ENCODE data around the gene HIRA.

HIRA gene

DNA sequence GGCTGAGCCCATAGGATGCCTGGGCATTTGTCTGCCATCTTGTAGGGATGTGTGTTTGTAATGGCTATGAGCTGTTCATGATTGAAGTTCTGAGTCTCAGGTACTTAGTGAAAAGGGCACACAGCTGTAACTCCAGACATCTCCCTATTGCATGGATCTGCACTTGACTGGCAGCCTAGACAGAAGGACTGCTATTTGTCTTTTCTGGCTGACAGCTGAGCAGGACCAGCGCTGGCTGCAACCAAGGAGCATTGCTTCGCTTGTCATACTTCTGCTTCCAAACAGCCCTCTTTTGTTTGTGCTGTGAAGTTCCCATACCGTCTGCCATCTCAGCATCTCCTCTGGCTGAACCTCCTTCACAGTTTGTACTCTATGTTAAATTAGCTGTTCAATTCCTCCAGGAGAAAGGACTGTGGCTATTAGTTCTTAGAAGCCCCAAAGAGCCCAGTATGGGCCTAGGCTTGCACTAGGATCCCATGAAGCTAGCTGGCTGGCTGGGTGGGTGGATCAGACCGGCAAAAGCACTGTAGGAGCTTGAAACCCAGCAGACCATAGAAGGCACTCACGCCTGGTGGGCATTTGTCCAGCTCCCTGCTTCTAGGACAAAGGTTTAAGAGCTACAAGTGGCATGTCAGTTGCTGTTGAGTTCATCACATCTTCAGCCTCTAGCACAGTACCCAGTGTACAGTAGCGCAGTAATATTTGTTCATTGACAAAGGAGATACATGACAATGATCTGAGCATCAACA is 20.4 kb downstream of the HIRA start:
- no peak for DNase-seq (ENCODE audit: low read depth in 3 of 3, low spot score in 1 of 3)

DNA sequence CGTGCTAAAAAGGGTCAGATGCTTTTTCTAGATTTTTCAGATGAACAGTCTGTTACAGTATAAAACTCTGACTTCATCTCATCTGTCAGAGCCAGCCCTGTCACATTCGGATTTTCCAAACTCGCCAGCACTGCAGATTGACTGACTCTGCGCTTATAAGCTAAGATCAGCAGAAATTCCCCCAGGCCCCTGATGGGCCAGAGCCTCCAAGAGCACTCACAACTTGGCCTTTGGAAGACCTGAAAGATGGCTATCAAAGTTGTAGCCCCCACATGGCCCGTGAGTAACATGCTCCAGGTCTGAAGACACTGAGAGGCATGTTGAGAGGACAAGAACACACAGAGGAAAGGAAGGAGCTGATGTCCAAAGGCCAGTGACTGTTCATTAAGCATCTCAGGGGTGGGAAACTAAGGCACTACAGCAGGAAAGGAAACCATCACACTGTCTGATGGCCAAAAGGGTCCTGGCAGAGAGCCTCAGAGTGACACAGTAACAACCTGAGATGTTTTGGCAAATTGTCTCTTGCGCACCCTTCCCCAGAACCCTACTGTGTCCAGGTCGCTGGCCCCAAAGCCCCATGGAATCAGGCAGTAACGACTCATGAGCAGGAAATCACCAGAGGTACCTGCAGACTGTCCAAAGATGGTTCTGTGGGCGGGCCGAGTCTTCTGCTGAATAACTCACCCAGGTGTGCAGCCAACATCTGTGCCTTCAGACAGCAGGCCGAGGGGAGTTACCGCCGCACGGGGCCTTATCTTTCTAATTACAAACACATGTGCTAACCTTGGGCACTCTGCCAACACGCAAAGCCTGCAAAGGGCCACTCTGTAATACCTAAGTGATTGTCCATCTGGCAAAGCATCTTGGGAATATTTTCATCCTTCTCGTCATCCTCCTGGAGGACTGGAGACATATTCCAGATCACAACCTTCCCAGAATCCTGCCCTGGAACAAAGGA is 23.6 kb downstream of the HIRA start:
- no peak for DNase-seq (ENCODE audit: low read depth in 3 of 3, low spot score in 1 of 3)

DNA sequence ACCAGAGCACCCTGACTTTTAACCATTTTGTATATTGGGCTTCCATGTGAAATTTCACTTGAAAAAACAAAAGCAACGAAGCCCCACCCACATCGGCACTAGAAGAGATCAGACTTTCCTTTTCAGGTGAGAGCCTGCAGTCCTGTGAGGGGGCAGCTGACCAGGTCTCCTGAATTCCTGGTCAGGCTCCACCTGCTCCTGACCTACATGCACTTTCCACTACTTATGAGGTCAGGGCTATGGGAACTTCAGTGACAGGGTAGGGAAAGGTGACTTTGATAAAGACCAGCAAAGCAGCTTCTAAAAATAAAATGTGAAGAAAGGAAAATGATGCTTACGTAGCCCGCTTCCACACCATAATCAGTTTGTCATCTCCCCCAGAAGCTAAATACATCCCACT is 24.7 kb downstream of the HIRA start:
- no peak for DNase-seq (ENCODE audit: low read depth in 3 of 3, low spot score in 1 of 3)

DNA sequence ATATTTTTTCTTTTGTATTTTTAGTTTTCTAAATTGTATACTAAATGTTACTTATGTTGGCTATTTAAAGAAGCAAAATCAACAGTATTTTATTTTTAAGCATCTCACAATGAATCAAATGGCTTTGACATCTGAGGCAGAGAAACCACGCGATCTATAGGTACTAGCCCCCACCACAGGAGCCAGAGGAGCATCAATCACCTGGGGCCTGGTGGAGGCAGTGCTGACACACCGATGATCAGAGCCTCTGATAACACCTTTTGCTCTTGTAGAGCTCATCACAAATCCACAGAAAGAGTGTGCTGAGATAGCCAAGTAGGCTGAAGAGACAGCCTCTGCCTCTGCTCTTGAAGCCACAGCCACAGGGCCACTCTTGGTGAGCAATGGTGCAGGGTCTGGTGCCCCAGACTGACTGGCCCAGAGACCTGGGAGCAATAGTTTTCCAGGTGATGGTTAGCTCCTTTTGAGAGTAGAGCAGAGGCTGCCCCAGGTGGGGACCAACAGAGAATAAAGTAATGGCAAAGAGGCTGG is 25.2 kb downstream of the HIRA start:
- no peak for DNase-seq (ENCODE audit: low read depth in 3 of 3, low spot score in 1 of 3)

DNA sequence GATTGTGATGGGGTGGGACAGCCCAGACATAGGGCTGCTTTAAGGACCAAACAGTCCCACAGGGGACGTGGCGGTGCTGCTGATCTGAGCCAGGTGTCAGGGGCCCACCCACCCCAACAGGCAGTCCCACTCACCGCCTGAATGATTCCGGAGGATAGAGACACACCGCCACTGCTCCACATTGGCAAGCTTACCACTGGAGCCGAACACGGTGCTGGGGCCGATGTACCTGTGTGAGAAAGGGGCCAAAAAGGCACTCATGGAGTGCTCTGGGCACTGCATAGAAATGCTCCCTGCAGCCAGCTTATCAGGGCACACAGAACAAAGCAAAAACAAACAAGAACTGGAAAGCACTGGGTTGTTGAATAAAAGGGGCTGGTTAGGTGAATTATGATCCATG is 25.9 kb downstream of the HIRA start:
- no peak for DNase-seq (ENCODE audit: low read depth in 3 of 3, low spot score in 1 of 3)

DNA sequence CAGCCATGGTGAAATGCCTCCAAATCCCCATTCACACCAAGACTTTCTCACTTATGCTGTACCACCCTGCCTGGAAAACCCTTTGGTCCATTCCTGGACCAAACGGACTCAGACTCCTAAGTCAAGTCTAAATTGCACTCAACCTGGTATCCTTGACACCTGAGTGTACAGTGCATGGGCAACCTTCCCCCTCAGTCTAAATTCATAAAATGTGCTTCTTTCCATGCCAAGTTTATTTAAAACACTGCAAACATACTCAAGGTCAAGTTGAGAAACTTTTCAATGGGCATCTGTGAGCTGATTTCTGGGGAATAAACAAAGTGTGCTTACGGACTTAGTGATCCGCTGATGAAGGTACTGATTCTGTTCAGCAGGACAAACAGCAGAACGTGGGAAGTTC is 26.4 kb downstream of the HIRA start:
- no peak for DNase-seq (ENCODE audit: low read depth in 3 of 3, low spot score in 1 of 3)

DNA sequence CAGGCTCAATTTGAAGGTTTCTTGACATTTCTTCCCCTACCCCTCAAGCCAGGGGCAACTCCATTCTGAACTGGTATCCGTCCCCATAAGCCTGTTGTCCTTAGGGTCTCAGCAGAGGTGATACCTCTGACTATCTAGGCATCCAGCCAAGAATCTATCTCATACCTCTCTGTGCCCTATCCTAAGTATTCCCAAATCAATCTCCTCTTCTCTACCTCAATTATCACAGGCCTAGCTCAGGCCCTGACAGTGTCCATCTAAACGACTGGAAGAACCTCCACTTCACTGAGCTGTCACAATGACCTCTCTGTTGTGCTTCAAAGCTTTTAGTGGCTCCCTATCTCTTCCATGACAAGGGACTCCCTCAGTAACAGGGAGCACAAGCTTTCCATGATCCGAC is 26.9 kb downstream of the HIRA start:
- no peak for DNase-seq (ENCODE audit: low read depth in 3 of 3, low spot score in 1 of 3)

DNA sequence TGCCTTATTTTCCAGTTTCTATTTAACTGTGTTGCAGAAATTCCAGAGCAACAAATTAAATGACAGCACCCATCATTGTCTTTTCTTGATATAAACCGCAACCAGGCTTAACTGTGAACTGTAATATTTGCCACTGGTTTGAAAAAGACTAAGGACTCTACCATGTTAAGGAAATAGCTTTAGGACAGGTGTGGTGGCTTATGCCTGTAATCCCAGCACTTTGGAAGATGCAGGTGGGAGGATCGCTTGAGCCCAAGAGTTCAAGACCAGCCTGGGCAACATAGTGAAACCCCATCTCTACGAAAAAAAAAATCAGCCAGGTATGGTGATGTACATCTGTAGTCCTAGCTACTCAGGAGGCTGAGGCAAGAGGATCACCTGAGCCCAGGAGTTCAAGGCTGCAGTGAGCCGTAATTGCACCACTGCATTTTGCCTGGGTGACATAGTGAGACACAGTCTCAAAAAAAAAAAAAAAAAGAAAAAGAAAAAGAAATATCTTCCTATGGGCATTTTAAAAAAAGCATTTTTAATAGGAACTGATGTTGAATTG is 28.8 kb downstream of the HIRA start:
- DNase-seq (ENCODE audit: low read depth in 3 of 3, low spot score in 1 of 3): no peak

DNA sequence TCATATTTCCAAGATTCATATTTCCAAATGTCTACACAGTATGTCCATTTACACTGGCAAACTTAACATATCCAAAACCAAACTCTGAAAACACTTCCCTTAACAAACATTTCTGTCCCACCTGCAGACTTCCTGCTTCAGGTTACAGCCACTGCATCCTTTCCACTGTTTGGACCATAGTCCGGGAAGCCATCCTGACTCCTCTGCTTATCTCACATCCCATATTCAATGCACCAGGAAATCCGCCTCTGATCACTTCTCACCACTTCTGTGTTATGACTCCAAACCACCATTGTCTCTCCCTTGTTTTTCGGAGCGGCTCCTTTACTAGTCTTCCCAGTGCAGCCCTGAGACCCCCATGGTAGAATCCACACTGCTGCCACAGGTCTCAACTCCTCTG is 30.1 kb downstream of the HIRA start:
- no peak for DNase-seq (ENCODE audit: low read depth in 3 of 3, low spot score in 1 of 3)

DNA sequence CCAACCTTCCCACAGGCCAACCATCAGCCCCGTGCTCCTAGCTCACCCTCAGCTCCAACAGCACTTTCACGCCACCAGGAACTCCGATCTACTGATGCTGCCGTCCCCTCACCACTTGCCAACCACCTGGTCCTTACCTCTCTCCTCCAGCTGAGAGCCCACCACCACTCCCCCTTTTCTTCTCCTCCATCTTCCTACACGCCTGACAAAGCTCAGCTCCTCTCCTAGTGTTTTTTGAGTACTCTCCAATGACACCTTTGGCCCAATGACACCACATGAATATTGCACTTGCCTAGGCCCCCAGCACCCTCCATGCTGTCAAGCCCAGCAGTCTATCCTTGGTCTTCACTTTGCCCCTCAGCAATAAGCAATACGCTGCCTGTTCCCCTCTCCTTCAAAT is 30.7 kb downstream of the HIRA start:
- DNase-seq (ENCODE audit: low read depth in 3 of 3, low spot score in 1 of 3): no peak

DNA sequence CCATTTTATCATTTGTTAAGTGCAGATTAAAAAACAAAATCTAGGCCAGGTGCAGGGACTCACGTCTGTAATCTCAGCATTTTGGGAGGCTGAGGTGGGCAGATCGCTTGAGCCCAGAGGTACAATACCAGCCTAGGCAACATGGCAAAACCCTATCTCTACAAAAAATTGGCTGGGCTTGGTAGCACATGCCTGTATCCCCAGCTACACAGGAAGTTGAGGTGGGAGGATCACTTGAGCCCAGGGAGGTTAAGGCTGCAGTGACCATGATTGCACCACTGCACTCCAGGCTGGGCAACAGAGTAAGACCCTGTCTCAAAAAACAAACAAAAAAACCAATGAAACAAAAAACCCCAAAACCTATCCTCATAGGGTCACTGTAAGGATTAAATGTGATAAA is 32.9 kb downstream of the HIRA start:
- no peak for DNase-seq (ENCODE audit: low read depth in 3 of 3, low spot score in 1 of 3)

DNA sequence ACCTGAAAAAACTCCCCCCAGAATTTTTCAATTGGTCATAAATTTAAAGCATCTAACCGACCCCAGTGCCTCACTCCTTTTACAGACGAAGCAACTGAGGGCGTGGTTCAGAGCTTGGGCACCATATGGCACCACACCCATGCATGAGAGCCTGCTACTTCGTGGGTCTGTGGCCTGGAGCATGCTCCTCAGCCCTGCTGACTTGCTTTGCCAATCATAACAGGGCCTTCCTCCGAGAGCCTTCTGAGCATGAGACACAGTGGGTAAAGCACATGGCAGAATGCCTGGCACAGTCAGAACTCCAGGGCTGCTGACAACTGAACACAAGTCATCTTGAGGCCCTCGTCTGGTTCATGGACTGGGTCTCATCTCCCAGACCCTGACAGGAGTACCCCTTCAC is 33.3 kb downstream of the HIRA start:
- DNase-seq (ENCODE audit: low read depth in 3 of 3, low spot score in 1 of 3): no peak

DNA sequence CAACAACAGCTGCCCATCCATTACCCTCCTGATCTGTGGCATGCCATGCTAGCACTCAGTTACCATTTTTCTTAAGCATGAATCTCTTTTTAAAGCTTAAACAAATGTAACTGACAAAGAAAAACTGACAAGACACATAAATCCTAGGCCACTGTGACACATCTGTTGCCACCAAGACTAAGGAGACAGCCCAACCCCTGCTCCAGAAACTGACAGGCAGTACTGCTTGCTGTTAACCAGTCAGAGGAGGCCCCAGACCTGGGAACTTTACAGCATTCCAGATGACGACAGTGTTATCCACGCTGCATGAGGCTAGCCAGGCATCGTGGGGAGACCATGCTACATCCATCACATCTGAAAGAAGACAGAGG is 33.8 kb downstream of the HIRA start:
- DNase-seq (ENCODE audit: low read depth in 3 of 3, low spot score in 1 of 3): no peak

DNA sequence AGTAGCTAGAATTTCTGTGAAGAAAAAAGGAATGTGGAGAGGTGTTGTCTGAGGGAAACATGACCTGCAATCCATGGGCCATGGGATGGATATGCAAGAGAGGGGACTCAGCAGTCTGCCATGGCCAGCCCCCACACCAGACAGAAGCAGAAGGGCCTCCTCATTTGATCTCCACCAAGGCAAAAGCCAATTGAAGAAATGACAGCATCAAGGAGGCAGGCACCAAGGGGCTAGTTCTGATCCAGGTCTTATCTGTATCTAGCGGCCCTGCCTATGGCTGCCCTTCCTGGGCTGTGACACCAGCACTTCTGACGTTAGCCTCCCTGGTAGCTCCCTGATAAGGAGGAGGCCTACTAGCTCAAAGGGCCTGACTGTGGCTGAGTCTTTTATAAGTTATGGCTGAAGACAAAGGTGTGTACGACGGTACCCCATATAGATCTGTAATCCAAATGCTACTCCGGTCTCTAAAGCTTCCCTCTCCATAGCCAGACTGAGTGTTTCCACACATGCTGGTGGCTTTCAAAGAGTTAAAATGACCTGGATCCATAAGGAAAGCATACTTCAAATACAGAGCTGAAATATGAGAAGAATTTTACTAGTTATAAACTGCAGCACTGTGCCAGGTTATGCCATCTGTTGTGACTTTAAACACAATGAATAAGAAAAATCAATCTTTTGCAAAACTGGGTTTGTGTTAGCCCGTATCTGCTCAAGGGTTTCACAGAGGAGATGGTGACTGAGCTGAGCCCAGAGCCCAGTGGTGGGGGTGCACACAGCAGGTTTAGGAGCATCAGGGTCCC is 34.4 kb downstream of the HIRA start:
- no peak for DNase-seq (ENCODE audit: low read depth in 3 of 3, low spot score in 1 of 3)

DNA sequence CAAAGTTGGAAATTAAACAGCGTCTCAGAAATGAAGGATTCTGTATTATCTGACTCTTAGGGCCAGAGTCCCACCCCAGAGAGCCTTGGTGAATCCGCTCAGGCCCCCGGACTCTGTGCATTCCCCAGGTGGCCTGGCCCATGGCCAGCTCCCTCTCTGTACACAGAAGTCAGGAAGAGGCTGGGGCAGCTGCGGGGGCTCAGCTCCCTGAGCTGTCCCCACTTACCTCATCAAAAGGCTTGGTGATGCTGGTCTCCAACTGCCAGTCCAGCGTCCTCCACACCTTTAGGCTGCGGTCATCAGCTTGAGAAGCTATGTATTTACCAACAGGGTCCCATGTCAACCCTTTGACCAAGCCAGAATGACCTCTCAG is 35.0 kb downstream of the HIRA start:
- DNase-seq (ENCODE audit: low read depth in 3 of 3, low spot score in 1 of 3): no peak

DNA sequence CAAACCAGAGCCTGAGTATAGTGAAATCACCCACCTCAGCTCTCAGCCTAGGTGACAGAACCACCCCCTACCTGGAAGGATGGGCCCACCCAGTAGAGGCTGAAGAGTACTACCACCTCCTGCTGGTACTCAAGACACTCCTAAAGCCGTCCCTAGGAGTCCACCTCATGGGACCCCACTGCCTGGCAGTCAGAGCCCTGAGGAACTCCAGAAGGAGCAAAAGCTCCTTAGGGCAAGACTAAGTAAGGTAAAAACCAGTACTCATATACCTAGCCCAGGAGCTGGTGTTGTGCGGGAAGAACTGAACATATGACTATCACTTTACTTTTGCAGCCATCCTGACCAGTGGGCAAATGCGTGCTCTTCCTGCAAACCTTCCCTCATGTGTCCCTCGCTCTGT is 36.3 kb downstream of the HIRA start:
- no peak for DNase-seq (ENCODE audit: low read depth in 3 of 3, low spot score in 1 of 3)

DNA sequence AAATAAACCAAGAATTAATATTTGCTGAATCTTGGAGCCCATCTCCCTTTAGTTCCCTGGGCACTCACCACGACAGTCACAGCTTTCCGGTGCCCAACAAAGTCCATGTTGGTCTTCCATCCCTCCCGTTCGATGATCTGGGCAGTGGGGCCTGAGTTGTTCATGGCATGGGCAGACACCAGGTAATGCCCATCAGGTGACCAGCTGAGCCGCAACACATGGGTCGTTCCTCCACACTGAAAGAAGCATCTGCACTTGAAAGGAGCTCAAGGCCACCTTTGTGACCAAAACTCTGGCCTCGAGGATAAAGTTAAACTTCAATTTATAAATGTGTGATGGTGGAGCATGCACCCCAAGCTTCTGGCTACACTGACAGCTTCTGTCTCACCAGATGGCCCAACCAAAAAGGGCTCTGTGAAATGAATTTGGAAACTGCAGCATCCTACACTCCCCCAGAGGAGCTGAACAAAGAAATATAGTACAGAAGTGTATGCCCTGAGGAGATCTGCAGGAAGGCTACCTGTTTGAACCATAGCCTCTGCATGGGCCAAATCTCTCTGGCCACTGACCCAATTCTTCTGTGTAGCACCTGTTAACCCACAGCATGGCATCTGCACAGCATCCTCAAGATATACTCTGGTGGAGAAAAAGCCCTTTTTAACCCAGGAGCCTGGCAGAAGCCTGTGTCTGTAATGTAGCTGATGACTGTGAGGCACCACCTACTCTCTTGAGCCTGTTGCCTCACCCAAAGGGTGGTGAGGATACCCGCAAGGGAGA is 37.1 kb downstream of the HIRA start:
- DNase-seq (ENCODE audit: low read depth in 3 of 3, low spot score in 1 of 3): no peak

DNA sequence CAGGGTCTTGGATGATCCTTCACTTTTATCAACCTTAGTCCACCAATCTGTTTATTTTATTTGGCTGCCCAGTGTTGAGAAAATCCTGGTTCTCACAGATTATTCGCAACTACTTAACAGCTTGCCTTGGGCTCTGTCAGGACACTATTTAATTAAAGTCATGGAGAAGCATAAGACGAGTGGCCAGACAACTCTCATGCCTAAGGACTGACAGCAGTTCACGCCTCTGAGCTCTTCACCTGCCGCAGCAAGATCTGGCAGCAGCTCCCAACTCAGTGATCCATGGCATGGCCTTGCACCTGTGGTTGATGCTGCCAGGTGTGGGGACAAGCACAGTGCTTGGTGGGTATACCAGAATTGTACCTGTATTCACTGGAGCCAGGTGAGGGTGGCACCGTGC is 37.8 kb downstream of the HIRA start:
- DNase-seq (ENCODE audit: low read depth in 3 of 3, low spot score in 1 of 3): no peak

DNA sequence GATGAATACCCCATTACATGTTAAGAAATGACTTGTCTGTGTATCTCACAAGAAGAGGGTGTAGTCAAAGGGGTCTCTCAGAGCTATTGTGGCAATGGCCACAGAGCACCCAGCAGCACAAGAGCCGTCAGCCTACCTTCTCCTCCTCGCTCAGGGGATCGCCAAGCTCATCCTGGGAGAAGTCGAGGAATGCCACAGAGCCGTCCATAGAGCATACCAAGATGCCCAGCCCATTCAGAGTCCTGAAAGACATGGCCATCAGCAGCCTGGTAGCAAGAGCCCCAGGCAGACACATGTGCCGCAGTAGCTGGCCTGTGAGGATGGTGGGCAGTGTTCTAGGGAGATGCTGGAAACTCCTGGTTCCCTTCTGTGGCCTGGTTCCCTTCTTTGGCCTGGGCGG is 44.0 kb downstream of the HIRA start:
- DNase-seq (ENCODE audit: low read depth in 3 of 3, low spot score in 1 of 3): no peak

DNA sequence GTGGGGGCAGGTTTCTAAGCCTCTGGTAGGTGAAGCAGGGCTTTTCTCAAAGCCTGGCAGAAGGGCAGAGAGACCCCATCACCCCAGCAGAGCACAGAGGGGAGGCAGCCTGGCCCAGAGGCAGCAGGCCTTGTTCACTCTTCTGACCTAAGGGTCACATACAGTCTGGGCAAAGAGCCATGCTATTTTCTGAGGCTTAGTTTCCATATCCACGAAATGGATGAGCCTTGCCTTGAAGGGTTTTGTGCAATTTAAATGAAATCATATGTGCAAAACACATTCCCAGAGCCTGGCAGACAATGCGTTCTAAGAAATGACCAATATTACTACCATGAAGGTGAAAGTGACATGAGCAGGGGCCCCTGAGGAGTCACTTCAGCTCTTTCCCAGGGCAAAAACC is 44.5 kb downstream of the HIRA start:
- no peak for DNase-seq (ENCODE audit: low read depth in 3 of 3, low spot score in 1 of 3)

DNA sequence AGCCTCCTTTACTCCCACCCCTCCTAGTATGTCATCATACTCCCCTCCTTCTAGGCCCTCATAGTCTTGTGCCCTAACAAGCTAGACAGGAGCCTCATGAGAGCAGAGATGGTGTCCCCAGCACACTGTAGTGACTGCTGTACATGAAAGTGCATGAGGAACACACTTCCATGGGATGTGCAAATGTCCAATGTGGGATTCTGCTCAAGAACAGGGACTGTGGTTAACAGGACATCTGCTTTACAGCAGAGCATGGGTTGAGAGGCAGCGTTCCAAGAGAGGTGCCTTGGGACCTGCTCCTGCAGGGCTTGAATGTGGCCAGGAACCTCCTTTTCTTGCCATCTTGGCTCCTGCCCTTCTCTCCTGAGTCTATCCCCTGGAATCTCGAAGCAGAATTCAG is 45.3 kb downstream of the HIRA start:
- no peak for DNase-seq (ENCODE audit: low read depth in 3 of 3, low spot score in 1 of 3)
